Mucosa of descending colon (tissue), 3 donors: Measurements from ENCODE around the gene XPR1. TPM values are rescaled to one million over a fixed set of nuclear protein-coding genes. Genes with fewer than 3 reads are reported as not detected.

Experiments used
- ATAC-seq: fragments of 200-7000 bp; cut with Tn5 transposase; one replicate; pipeline ENCODE4 v1.9.1; 2020; ENCODE audit warnings: mild to moderate bottlenecking, moderate library complexity
- DNase-seq, 3 donors: peaks; one replicate each; pipeline ENCODE4 v3.0.0-alpha.2; 2020
- H3K36me3 ChIP-seq: fragments of 200-600 bp; one replicate; pipeline ENCODE4 v1.8.0; 2021; ENCODE audit warnings: low read depth, mild to moderate bottlenecking
- H3K4me1 ChIP-seq: fragments of 200-600 bp; one replicate; pipeline ENCODE4 v1.8.0; 2021; ENCODE audit warnings: low read depth, mild to moderate bottlenecking
- H3K4me3 ChIP-seq: fragments of 200-600 bp; one replicate; pipeline ENCODE4 v1.8.0; 2021; ENCODE audit warnings: mild to moderate bottlenecking
- H3K9me3 ChIP-seq: fragments of 200-600 bp; one replicate; pipeline ENCODE4 v1.8.0; 2021; ENCODE audit warnings: mild to moderate bottlenecking
- intact Hi-C, 2 donors: fragments of 100-400 bp; cut with DNase I in 1 of 2; cut with micrococcal nuclease in 1 of 2; formaldehyde crosslinking; loops; one replicate each; pipeline versions ENCODE4 v1.11.0 to v1.11.1; 2022; cut with DNase I, micrococcal nuclease
- total RNA-seq, 3 donors: library from RNA; stranded (reverse); fragmentation: NEBNext Ultra II Directional in 2 of 3; extraction: Animal tissue kit (Norgen Biotek cat#: 25700) in 2 of 3; gene quantifications; one replicate each; pipeline versions ENCODE4 v1.2.1 to v1.2.4, GENCODE V29; 2021 to 2023
- TF ChIP-seq, protein P1 (sequence below): fragments of 200-600 bp; IDR thresholded peaks from one replicate; pipeline ENCODE4 v1.8.0; 2022; ENCODE audit warnings: antibody characterized with exemption, mild to moderate bottlenecking
- donor health status: DM: no; HTN: no; CAD: no; lungs with moderate emphysema.
- donor health status: DM: no; HTN: no; CAD: no.
- donor health status: DM: no; HTN: yes; CAD: no.

XPR1 gene
- total RNA-seq, 3 donors from 2014 or later, result 31.6 to 64.9 (median 34.6) TPM

GRCh38 chr1:180836449-180836848 is 204.6 kb downstream of the XPR1 start:
- TF ChIP-seq, protein P1, sequence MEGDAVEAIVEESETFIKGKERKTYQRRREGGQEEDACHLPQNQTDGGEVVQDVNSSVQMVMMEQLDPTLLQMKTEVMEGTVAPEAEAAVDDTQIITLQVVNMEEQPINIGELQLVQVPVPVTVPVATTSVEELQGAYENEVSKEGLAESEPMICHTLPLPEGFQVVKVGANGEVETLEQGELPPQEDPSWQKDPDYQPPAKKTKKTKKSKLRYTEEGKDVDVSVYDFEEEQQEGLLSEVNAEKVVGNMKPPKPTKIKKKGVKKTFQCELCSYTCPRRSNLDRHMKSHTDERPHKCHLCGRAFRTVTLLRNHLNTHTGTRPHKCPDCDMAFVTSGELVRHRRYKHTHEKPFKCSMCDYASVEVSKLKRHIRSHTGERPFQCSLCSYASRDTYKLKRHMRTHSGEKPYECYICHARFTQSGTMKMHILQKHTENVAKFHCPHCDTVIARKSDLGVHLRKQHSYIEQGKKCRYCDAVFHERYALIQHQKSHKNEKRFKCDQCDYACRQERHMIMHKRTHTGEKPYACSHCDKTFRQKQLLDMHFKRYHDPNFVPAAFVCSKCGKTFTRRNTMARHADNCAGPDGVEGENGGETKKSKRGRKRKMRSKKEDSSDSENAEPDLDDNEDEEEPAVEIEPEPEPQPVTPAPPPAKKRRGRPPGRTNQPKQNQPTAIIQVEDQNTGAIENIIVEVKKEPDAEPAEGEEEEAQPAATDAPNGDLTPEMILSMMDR, result no peak
- Histone ChIP-seq H3K9me3 (peaks cover 10% of the 10 kb centered on the region), H3K4me3 (no peak overlapping the region), H3K36me3 (no peaks in the 10 kb centered on the region), H3K4me1 (no peaks in the 10 kb centered on the region)
- no peak for ATAC-seq
- intact Hi-C loops, result no loop called here
- no peak for DNase-seq

GRCh38 chr1:180837020-180837419 is 205.2 kb downstream of the XPR1 start:
- H3K4me3 ChIP-seq, result no peak overlapping the region
- intact Hi-C loops, result no loop called here
- TF ChIP-seq, protein P1, result no peak
- H3K9me3 ChIP-seq, result peaks cover 10% of the 10 kb centered on the region
- H3K4me1 ChIP-seq, result no peaks in the 10 kb centered on the region
- ATAC-seq, result no peak
- DNase-seq, result no peak
- H3K36me3 ChIP-seq, result no peaks in the 10 kb centered on the region

DNA sequence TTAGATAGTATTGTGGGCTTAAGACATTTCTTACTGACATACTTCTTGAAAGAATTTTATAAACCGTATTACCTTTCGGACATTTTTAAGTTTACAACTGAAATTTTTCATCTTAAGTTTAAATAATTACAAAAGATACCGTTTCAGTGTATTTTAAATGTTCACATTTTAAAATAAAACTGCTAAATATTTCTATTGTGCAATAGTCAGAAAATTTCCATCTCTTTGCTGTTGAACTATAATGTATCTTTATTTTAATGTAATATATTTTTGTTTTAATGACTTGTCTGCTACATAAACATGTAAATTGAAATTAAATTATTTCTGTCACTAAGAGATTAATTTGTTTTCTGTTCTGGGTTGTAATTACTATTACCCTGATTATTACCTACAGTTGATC is 206.7 kb downstream of the XPR1 start:
- DNase-seq (no peak), ATAC-seq (no peak)
- intact Hi-C loops, result no loop called here
- Histone ChIP-seq H3K9me3 (peaks cover 4% of the 10 kb centered on the region), H3K4me1 (no peaks in the 10 kb centered on the region), H3K36me3 (no peaks in the 10 kb centered on the region), H3K4me3 (no peak overlapping the region)
- TF ChIP-seq, protein P1, result no peak

- DNase-seq (no peak), ATAC-seq (no peak)
- intact Hi-C loops, result no loop called here
- no peak overlapping the region for H3K4me3 ChIP-seq
- H3K36me3 ChIP-seq, result no peaks in the 10 kb centered on the region
- H3K9me3 ChIP-seq, result no peaks in the 10 kb centered on the region
- TF ChIP-seq, protein P1, result no peak
- no peaks in the 10 kb centered on the region for H3K4me1 ChIP-seq
These were observed 207.7 kb downstream of the XPR1 start for GRCh38 chr1:180839547-180839946.

- H3K9me3 ChIP-seq, result no peaks in the 10 kb centered on the region
- ATAC-seq, result no peak
- no peak for DNase-seq
- intact Hi-C loops, result no loop called here
- H3K4me3 ChIP-seq, result no peak overlapping the region
- H3K4me1 ChIP-seq, result no peaks in the 10 kb centered on the region
- H3K36me3 ChIP-seq, result no peaks in the 10 kb centered on the region
- TF ChIP-seq, protein P1, result no peak
These were observed 209.6 kb downstream of the XPR1 start for GRCh38 chr1:180841415-180841814.

GRCh38 chr1:180842052-180842451 is 210.2 kb downstream of the XPR1 start:
- TF ChIP-seq, protein P1, result no peak
- Histone ChIP-seq H3K4me1 (no peaks in the 10 kb centered on the region), H3K4me3 (no peak overlapping the region), H3K36me3 (no peaks in the 10 kb centered on the region), H3K9me3 (no peaks in the 10 kb centered on the region)
- DNase-seq, result no peak
- no peak for ATAC-seq
- intact Hi-C loops, result no loop called here
